ENCODE measurements around the gene CACNA1I. TPM values are rescaled to one million over a fixed set of nuclear protein-coding genes. Genes with fewer than 3 reads are reported as not detected.

Gene CACNA1I
- total and polyA plus RNA-seq, 2 donors (not counting 1 experiment from before 2014, with no cell fraction given), result 0.07 to 0.25 TPM

GRCh38 chr22:39621826-39622225 is 51.3 kb downstream of the CACNA1I start:
- Mint-ChIP-seq H3K4me1 (peaks cover 7% of the 10 kb centered on the region), H3K27me3 (peaks cover 37% of the 10 kb centered on the region), H3K4me3 (no peak overlapping the region), H3K9me3 (ENCODE audit: insufficient read depth) (no peaks in the 10 kb centered on the region), H3K27ac (no peak overlapping the region)
- Histone ChIP-seq H3K4me1 (ENCODE audit: control insufficient read depth in 2 of 2, insufficient read depth in 2 of 2, low read length in 2 of 2) (peaks cover 4 to 10% of the 10 kb centered on the region in 2 donors), H3K4me3 (ENCODE audit: control extremely low read depth in 1 of 5, extremely low read depth in 1 of 5, insufficient read depth in 1 of 5, low read depth in 2 of 5, low read length in 4 of 5) (no peak overlapping the region), H3K4me2 (replicated peaks; ENCODE audit: low read depth, low read length, poor library complexity, severe bottlenecking) (no peak overlapping the region), H3K9me3 (ENCODE audit: control extremely low read depth in 1 of 3, control insufficient read depth in 2 of 3, insufficient read depth in 1 of 3, low read length in 2 of 3) (peaks cover 0 to 14% (median 0%) of the 10 kb centered on the region in 3 donors), H3K36me3 (replicated peaks in 1 of 2; ENCODE audit: control extremely low read depth in 1 of 2, control insufficient read depth in 1 of 2, extremely low read depth in 1 of 2, insufficient read depth in 2 of 2, low read length in 1 of 2) (no peaks in the 10 kb centered on the region), H3K27ac (ENCODE audit: low read length in 2 of 2) (no peak overlapping the region), H4K20me1 (ENCODE audit: control insufficient read depth, insufficient read depth, low read length, poor library complexity, severe bottlenecking) (no peaks in the 10 kb centered on the region), H3K27me3 (replicated peaks in 1 of 4; ENCODE audit: control extremely low read depth in 1 of 4, control insufficient read depth in 3 of 4, insufficient read depth in 4 of 4, low read length in 3 of 4) (peaks cover 0 to 53% (median 17%) of the 10 kb centered on the region in 4 experiments), H2AFZ (ENCODE audit: insufficient read depth, low read depth, low read length, poor library complexity, severe bottlenecking) (no peak overlapping the region), H3K9ac (ENCODE audit: low read length) (no peak overlapping the region), H3K79me2 (ENCODE audit: control insufficient read depth, insufficient read depth, low read length) (no peaks in the 10 kb centered on the region)
- no peak for DNase-seq
- TF ChIP-seq CTCF (IDR thresholded peaks at IDR 0.05) (no peak), EZH2 (IDR thresholded peaks at IDR 0.05; ENCODE audit: borderline replicate concordance, insufficient read depth, low read depth, low read length, poor library complexity, severe bottlenecking) (no peak)
- 80% methylated on average over 6 of the region's 7 CpGs for WGBS (ENCODE audit: insufficient coverage)
- ChIA-PET POLR2A (no interaction called here), CTCF (interaction anchor here (0.7 to 2.5 kb wide), 4 partner anchors 320 to 570 kb away, joined by 3 to 18 read pairs (median 6); no protein-coding TSS in a partner anchor)
- intact Hi-C loops (cut with micrococcal nuclease), result loop anchor here (5.0 kb wide), 1 partner anchor 415 kb away; no protein-coding TSS in a partner anchor
- no peak for ATAC-seq (ENCODE audit: low read depth)

GRCh38 chr22:39622881-39623367 is 52.4 kb downstream of the CACNA1I start:
- POLR2A ChIA-PET, result no interaction called here
- Histone ChIP-seq H3K9me3 (ENCODE audit: control extremely low read depth in 1 of 3, control insufficient read depth in 2 of 3, insufficient read depth in 1 of 3, low read length in 2 of 3) (peaks cover 0 to 14% (median 0%) of the 10 kb centered on the region in 3 donors), H3K4me2 (replicated peaks; ENCODE audit: low read depth, low read length, poor library complexity, severe bottlenecking) (no peak overlapping the region), H3K4me3 (ENCODE audit: control extremely low read depth in 1 of 5, extremely low read depth in 1 of 5, insufficient read depth in 1 of 5, low read depth in 2 of 5, low read length in 4 of 5) (no peak overlapping the region), H3K4me1 (ENCODE audit: control insufficient read depth in 2 of 2, insufficient read depth in 2 of 2, low read length in 2 of 2) (peaks cover 4 to 8% of the 10 kb centered on the region in 2 donors), H3K9ac (ENCODE audit: low read length) (no peak overlapping the region), H4K20me1 (ENCODE audit: control insufficient read depth, insufficient read depth, low read length, poor library complexity, severe bottlenecking) (no peaks in the 10 kb centered on the region), H3K27me3 (replicated peaks in 1 of 4; ENCODE audit: control extremely low read depth in 1 of 4, control insufficient read depth in 3 of 4, insufficient read depth in 4 of 4, low read length in 3 of 4) (peaks cover 0 to 52% (median 13%) of the 10 kb centered on the region in 4 experiments), H3K27ac (ENCODE audit: low read length in 2 of 2) (no peak overlapping the region), H3K36me3 (replicated peaks in 1 of 2; ENCODE audit: control extremely low read depth in 1 of 2, control insufficient read depth in 1 of 2, extremely low read depth in 1 of 2, insufficient read depth in 2 of 2, low read length in 1 of 2) (no peaks in the 10 kb centered on the region), H3K79me2 (ENCODE audit: control insufficient read depth, insufficient read depth, low read length) (no peaks in the 10 kb centered on the region), H2AFZ (ENCODE audit: insufficient read depth, low read depth, low read length, poor library complexity, severe bottlenecking) (no peak overlapping the region)
- Mint-ChIP-seq H3K4me1 (peaks cover 4% of the 10 kb centered on the region), H3K9me3 (ENCODE audit: insufficient read depth) (no peaks in the 10 kb centered on the region), H3K27me3 (peaks cover 39% of the 10 kb centered on the region), H3K4me3 (no peak overlapping the region), H3K27ac (no peak overlapping the region)
- intact Hi-C loops (cut with micrococcal nuclease), result loop anchor here (5.0 kb wide), 1 partner anchor 414 kb away; no protein-coding TSS in a partner anchor
- 34% methylated on average over 17 of the region's 17 CpGs for WGBS (ENCODE audit: insufficient coverage)
- CTCF ChIA-PET, result interaction anchor here (0.6 to 2.5 kb wide), 2 partner anchors 309 to 402 kb away, joined by 5 to 18 read pairs; no protein-coding TSS in a partner anchor
- TF ChIP-seq CTCF (IDR thresholded peaks at IDR 0.05) (peak; percentile 60), EZH2 (IDR thresholded peaks at IDR 0.05; ENCODE audit: borderline replicate concordance, insufficient read depth, low read depth, low read length, poor library complexity, severe bottlenecking) (no peak)
- peak; percentile 74 for ATAC-seq (ENCODE audit: low read depth)
- DNase-seq, result peak; percentile 71

Data from B cell (primary cell).